HL-60 (cell line): ENCODE data around the gene RHBDF2.

Experiments
- DNase-seq, 2 experiments: peaks; one replicate each; pipeline ENCODE4 v3.0.0-alpha.2; 2010 to 2020; ENCODE audit warnings: low read depth in 1 of 2, low spot score in 1 of 2
- H3K27ac ChIP-seq: fragments of 250-450 bp; sonication (Bioruptor Pico); replicated peaks from 2 replicates; pipeline ENCODE4 v1.5.1; 2020; ENCODE audit warnings: mild to moderate bottlenecking, moderate library complexity
- H3K27me3 ChIP-seq: fragments of 250-450 bp; sonication (Bioruptor Pico); 2 replicates; pipeline ENCODE4 v1.5.1; 2021; ENCODE audit warnings: mild to moderate bottlenecking, moderate library complexity; ENCODE audit not compliant: insufficient read depth, poor library complexity, severe bottlenecking
- H3K4me3 ChIP-seq: replicated peaks from 2 replicates; pipeline ENCODE4 v1.5.1; 2011; ENCODE audit warnings: mild to moderate bottlenecking, control low read depth, low read length; ENCODE audit not compliant: insufficient read depth
- GABPA ChIP-seq: IDR thresholded peaks from 2 replicates; pipeline ENCODE4 v1.6.1; 2012; ENCODE audit warnings: low read depth
- POLR2AphosphoS5 ChIP-seq: IDR thresholded peaks from 2 replicates; pipeline ENCODE4 v1.6.1; 2012; ENCODE audit warnings: low read depth
- SPI1 ChIP-seq: IDR thresholded peaks from 2 replicates; pipeline ENCODE4 v1.6.1; 2012; ENCODE audit warnings: low read depth, mild to moderate bottlenecking, borderline replicate concordance
- TF ChIP-seq, protein P1 (sequence below): IDR thresholded peaks from one replicate; pipeline ENCODE4 v1.5.1; 2011; ENCODE audit warnings: low read length, control low read depth, inconsistent platforms; ENCODE audit not compliant: insufficient read depth
- TF ChIP-seq, protein P2 (sequence below): IDR thresholded peaks from 2 replicates; pipeline ENCODE4 v1.6.1; 2012; ENCODE audit warnings: low read depth; ENCODE audit not compliant: insufficient replicate concordance

The RHBDF2 gene

DNA sequence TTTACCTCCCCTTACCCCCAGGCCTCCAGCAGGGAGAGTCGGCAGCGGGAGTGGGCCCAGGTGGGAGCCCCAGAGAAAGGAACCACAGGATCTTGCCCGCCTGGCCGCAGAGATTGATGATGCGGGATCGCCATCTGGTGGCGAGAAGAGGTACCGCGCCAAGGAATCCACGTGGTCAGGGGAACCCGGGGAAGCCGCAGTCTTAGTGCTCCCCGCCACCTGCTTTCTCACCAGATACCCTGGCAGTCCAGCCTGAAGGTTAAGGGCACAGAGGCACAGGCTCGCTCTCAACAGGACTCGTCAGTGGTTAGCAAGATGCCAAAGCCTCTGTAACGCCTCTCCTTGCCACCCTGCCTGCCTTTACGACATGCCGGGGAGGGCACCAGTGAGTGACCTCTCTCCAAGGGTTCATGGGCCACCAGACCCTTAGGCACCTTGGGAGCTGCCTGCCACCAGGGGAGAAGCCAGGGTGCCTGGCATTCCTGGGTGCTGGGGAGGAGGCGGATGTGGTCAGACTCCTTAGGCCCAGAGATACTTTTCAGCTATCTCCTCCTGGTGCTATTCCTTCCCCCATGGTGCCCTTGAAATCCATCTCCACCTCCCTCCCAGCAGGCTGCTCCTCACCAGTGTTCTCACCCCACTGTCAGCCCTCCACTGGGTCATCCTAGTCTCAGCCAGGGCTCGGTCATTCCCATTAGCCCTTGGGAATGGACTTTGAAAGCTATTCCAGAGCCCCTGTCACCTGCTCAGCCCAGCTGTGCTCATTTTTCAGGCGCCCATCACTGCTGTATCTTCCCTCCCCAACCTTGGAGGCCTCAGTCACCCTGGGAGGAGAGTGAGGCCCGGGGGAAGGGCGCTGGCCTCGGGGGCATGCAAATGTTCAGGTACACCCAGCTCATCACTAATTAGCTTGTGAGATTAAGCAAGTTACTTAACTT, 5.5 kb upstream of the RHBDF2 start:
- peak in 1 of 2 experiments; percentile 77 for DNase-seq
- peaks cover 4% of the 10 kb centered on the region for H3K27me3 ChIP-seq
- no peak for TF ChIP-seq POLR2AphosphoS5
- TF ChIP-seq, protein P1, sequence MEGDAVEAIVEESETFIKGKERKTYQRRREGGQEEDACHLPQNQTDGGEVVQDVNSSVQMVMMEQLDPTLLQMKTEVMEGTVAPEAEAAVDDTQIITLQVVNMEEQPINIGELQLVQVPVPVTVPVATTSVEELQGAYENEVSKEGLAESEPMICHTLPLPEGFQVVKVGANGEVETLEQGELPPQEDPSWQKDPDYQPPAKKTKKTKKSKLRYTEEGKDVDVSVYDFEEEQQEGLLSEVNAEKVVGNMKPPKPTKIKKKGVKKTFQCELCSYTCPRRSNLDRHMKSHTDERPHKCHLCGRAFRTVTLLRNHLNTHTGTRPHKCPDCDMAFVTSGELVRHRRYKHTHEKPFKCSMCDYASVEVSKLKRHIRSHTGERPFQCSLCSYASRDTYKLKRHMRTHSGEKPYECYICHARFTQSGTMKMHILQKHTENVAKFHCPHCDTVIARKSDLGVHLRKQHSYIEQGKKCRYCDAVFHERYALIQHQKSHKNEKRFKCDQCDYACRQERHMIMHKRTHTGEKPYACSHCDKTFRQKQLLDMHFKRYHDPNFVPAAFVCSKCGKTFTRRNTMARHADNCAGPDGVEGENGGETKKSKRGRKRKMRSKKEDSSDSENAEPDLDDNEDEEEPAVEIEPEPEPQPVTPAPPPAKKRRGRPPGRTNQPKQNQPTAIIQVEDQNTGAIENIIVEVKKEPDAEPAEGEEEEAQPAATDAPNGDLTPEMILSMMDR: peak; percentile 82
- TF ChIP-seq, protein P2, sequence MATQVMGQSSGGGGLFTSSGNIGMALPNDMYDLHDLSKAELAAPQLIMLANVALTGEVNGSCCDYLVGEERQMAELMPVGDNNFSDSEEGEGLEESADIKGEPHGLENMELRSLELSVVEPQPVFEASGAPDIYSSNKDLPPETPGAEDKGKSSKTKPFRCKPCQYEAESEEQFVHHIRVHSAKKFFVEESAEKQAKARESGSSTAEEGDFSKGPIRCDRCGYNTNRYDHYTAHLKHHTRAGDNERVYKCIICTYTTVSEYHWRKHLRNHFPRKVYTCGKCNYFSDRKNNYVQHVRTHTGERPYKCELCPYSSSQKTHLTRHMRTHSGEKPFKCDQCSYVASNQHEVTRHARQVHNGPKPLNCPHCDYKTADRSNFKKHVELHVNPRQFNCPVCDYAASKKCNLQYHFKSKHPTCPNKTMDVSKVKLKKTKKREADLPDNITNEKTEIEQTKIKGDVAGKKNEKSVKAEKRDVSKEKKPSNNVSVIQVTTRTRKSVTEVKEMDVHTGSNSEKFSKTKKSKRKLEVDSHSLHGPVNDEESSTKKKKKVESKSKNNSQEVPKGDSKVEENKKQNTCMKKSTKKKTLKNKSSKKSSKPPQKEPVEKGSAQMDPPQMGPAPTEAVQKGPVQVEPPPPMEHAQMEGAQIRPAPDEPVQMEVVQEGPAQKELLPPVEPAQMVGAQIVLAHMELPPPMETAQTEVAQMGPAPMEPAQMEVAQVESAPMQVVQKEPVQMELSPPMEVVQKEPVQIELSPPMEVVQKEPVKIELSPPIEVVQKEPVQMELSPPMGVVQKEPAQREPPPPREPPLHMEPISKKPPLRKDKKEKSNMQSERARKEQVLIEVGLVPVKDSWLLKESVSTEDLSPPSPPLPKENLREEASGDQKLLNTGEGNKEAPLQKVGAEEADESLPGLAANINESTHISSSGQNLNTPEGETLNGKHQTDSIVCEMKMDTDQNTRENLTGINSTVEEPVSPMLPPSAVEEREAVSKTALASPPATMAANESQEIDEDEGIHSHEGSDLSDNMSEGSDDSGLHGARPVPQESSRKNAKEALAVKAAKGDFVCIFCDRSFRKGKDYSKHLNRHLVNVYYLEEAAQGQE: no peak
- H3K27ac ChIP-seq: no peak overlapping the region
- no peak overlapping the region for H3K4me3 ChIP-seq

DNA sequence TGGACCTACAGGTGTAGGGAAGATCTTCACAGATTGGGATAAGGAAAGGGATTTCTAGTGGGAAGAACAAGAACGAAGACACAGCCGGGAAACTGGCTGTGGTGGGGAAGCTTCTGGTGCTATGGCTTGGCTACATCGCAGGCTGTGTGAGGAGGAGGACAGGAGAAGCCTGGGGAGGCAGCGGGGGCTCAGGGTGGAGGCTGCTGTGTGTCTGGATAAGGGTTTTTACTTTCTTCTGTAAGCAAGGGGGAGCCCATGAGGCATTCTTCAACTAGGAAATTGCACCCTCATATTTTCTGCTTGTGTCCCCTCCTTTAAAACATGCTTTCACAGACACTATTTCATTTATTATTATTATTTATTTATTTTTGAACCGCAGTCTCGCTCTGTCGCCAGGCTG, 2.9 kb upstream of the RHBDF2 start:
- no peak overlapping the region for H3K4me3 ChIP-seq
- no peak overlapping the region for H3K27ac ChIP-seq
- H3K27me3 ChIP-seq: peaks cover 4% of the 10 kb centered on the region
- DNase-seq: no peak
- TF ChIP-seq SPI1 (no peak), GABPA (no peak), POLR2AphosphoS5 (no peak)
- TF ChIP-seq, protein P1: no peak
- TF ChIP-seq, protein P2: no peak

DNA sequence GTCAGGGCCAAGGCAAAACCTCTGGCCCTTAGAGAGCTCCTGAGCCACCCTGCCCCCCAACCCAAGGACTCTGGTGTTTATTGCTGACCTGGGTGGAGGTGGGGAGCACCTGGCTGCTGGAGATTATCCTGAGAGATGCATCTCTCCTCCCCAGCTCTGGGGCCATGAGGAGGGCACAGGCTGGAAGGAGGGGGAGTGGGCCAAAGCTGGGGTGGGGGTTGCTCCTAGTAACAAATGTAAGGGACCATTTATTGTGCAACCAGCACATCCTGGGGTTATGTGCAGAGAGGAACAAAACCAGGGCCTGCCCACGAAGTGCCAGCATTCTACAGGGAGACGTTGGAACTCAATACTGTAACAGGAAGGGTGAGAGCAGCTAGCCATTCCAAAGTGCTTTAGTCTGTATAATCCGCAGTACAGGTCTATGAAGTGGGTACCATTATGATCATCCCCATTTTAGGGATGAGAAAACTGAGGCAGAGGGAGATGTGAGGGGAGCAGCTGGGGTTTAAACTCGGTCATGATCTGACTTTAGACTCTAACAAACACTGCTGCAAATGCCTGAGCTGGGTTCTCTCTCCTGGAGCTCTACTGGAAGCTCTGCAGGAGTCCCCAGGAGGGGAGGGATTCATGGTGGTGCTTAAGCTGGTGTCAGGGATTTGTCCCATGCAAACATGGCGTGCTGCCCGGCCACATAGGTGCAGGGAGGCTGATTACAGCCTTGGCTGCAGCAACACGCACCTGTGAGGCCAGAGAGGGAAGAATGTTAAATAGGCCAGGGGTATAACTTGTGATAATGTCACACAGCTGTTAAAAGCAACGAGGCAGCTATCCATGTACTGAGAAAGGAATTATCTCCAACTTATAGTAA, 1.4 kb upstream of the RHBDF2 start:
- Histone ChIP-seq H3K27ac (peak overlapping the region; percentile 44; the same call in 1 of the 2 replicates), H3K27me3 (peaks cover 3% of the 10 kb centered on the region), H3K4me3 (no peak overlapping the region)
- TF ChIP-seq POLR2AphosphoS5 (no peak), SPI1 (no peak), GABPA (no peak)
- TF ChIP-seq, protein P2: no peak
- TF ChIP-seq, protein P1: no peak
- peak in 1 of 2 experiments; percentile 48 for DNase-seq
